Lower leg skin (tissue), 4 donors: ENCODE results near the gene RUSF1. TPM values are rescaled to one million over a fixed set of nuclear protein-coding genes. Genes with fewer than 3 reads are reported as not detected.

ENCODE experiments used
- DNase-seq, 2 donors: peaks; one replicate each; pipeline ENCODE4 v3.0.0-alpha.2; 2019; ENCODE audit warnings: low spot score in 2 of 2
- H3K4me3 ChIP-seq: fragments of 200-600 bp; sonication (generic); 2 replicates; pipeline ENCODE4 v1.5.1; 2017; ENCODE audit warnings: mild to moderate bottlenecking, low read depth; ENCODE audit not compliant: poor library complexity, severe bottlenecking
- CTCF ChIP-seq, 3 donors: fragments of 450-650 bp; IDR thresholded peaks; one replicate each; pipeline ENCODE4 v1.5.1; 2016; ENCODE audit warnings: antibody characterized with exemption in 3 of 3, mild to moderate bottlenecking in 3 of 3, moderate library complexity in 2 of 3
- POLR2A ChIP-seq, 2 donors: fragments of 450-650 bp; IDR thresholded peaks; one replicate each; pipeline ENCODE4 v1.6.1; 2016 to 2017; ENCODE audit warnings: antibody characterized with exemption in 2 of 2, mild to moderate bottlenecking in 1 of 2, moderate library complexity in 1 of 2
- WGBS, 2 donors: methylation state at CpG; one replicate each; pipeline ENCODE4 v1.1.5; 2018; 5-methylcytosine and 5-hydroxymethylcytosine counted together
- intact Hi-C: fragments of 100-400 bp; cut with DNase I; formaldehyde crosslinking; loops from one replicate; pipeline ENCODE4 v1.15.0; 2023; ENCODE audit warnings: low total_unique reads
- total RNA-seq, 4 donors: library from RNA; depleted of rRNA; stranded (reverse); fragments of >200 nt; gene quantifications; one replicate each; pipeline ENCODE4 v1.1.0, GENCODE V29; 2016

The RUSF1 gene
- total RNA-seq, 4 donors from 2014 or later, result 50.5 to 56.4 (median 52.7) TPM

- H3K4me3 ChIP-seq, result no peak overlapping the region
- intact Hi-C loops, result no loop called here
- 92 to 93% methylated on average over 17 to 18 of the region's 18 CpGs for WGBS, 2 donors
- TF ChIP-seq CTCF (IDR thresholded peaks at IDR 0.05), result no peak
- no peak for TF ChIP-seq POLR2A (IDR thresholded peaks at IDR 0.05)
- DNase-seq, result no peak
These were observed 14.6 kb downstream of the RUSF1 start for GRCh38 chr16:31493506-31494125.

- no peak for DNase-seq
- 83 to 88% methylated on average over 7 to 8 of the region's 8 CpGs for WGBS, 2 donors
- no peak overlapping the region for H3K4me3 ChIP-seq
- intact Hi-C loops, result no loop called here
- TF ChIP-seq CTCF (IDR thresholded peaks at IDR 0.05) (no peak), POLR2A (IDR thresholded peaks at IDR 0.05) (no peak)
These were observed 16.3 kb downstream of the RUSF1 start for GRCh38 chr16:31491778-31492418.

- 81 to 89% methylated on average over 17 to 21 of the region's 22 CpGs for WGBS, 2 donors
- DNase-seq, result no peak
- TF ChIP-seq CTCF (IDR thresholded peaks at IDR 0.05) (no peak), POLR2A (IDR thresholded peaks at IDR 0.05) (no peak)
- intact Hi-C loops, result no loop called here
- H3K4me3 ChIP-seq, result no peak overlapping the region
These were observed 18.3 kb downstream of the RUSF1 start for GRCh38 chr16:31489616-31490584.

GRCh38 chr16:31489298-31489564 lies 19.0 kb downstream of the RUSF1 start:
- no peak overlapping the region for H3K4me3 ChIP-seq
- intact Hi-C loops, result no loop called here
- no peak for DNase-seq
- 74 to 75% methylated on average over 7 of the region's 7 CpGs for WGBS, 2 donors
- TF ChIP-seq POLR2A (IDR thresholded peaks at IDR 0.05) (no peak), CTCF (IDR thresholded peaks at IDR 0.05) (no peak)

- no peak for TF ChIP-seq POLR2A (IDR thresholded peaks at IDR 0.05)
- no peak for TF ChIP-seq CTCF (IDR thresholded peaks at IDR 0.05)
- H3K4me3 ChIP-seq, result no peak overlapping the region
- intact Hi-C loops, result no loop called here
- DNase-seq, result no peak
- 42 to 45% methylated on average over 43 to 44 of the region's 77 CpGs for WGBS, 2 donors
These were observed 19.5 kb downstream of the RUSF1 start for GRCh38 chr16:31488468-31489297.
